Inflammatory macrophage treated with lipopolysaccharide for 1 hour (primary cell): ENCODE measurements around the gene DAPK1.

Experiments
- DNase-seq, 2 donors: peaks; one replicate each; pipeline ENCODE4 v3.0.0-alpha.2; 2020 to 2022

DAPK1 gene

GRCh38 chr9:87618226-87618625, 120.6 kb downstream of the DAPK1 start:
- no peak for DNase-seq

GRCh38 chr9:87618931-87619330, 121.3 kb downstream of the DAPK1 start:
- DNase-seq: no peak

- no peak for DNase-seq
Observed at GRCh38 chr9:87619346-87619745, 121.7 kb downstream of the DAPK1 start.

GRCh38 chr9:87620731-87621322, 123.2 kb downstream of the DAPK1 start:
- no peak for DNase-seq

- no peak for DNase-seq
Observed at GRCh38 chr9:87622098-87622497, 124.4 kb downstream of the DAPK1 start.

GRCh38 chr9:87622923-87623322, 125.3 kb downstream of the DAPK1 start:
- no peak for DNase-seq

GRCh38 chr9:87628346-87628745, 130.7 kb downstream of the DAPK1 start:
- no peak for DNase-seq

GRCh38 chr9:87629104-87629503, 131.4 kb downstream of the DAPK1 start:
- DNase-seq: no peak

GRCh38 chr9:87630266-87630665, 132.6 kb downstream of the DAPK1 start:
- no peak for DNase-seq

- no peak for DNase-seq
Observed at GRCh38 chr9:87630846-87631245, 133.2 kb downstream of the DAPK1 start.

- DNase-seq: no peak
Observed at GRCh38 chr9:87635656-87636501, 138.2 kb downstream of the DAPK1 start.

- DNase-seq: no peak
Observed at GRCh38 chr9:87638292-87638691, 140.6 kb downstream of the DAPK1 start.

- DNase-seq: no peak
Observed at GRCh38 chr9:87639949-87640348, 142.3 kb downstream of the DAPK1 start.

GRCh38 chr9:87640385-87640795, 142.7 kb downstream of the DAPK1 start:
- DNase-seq: no peak

GRCh38 chr9:87641067-87641466, 143.4 kb downstream of the DAPK1 start:
- no peak for DNase-seq

- no peak for DNase-seq
Observed at GRCh38 chr9:87642330-87643106, 144.9 kb downstream of the DAPK1 start.

- DNase-seq: no peak
Observed at GRCh38 chr9:87643107-87643650, 145.5 kb downstream of the DAPK1 start.

- DNase-seq: no peak
Observed at GRCh38 chr9:87643778-87644570, 146.3 kb downstream of the DAPK1 start.

GRCh38 chr9:87644659-87645058, 147.0 kb downstream of the DAPK1 start:
- no peak for DNase-seq

- no peak for DNase-seq
Observed at GRCh38 chr9:87646546-87646945, 148.9 kb downstream of the DAPK1 start.

GRCh38 chr9:87647114-87647513, 149.4 kb downstream of the DAPK1 start:
- DNase-seq: no peak

GRCh38 chr9:87648606-87649005, 150.9 kb downstream of the DAPK1 start:
- DNase-seq: no peak
